Measurements from ENCODE around the gene CEP192.

- TF ChIP-seq CTCF (IDR thresholded peaks at IDR 0.05; ENCODE audit: insufficient read depth, low read length) (no peak), POLR2AphosphoS5 (IDR thresholded peaks at IDR 0.05; ENCODE audit: low read depth) (no peak), REST (IDR thresholded peaks at IDR 0.05; ENCODE audit: insufficient replicate concordance, low read depth) (no peak), GABPA (IDR thresholded peaks at IDR 0.05; ENCODE audit: low read depth) (no peak), SPI1 (IDR thresholded peaks at IDR 0.05; ENCODE audit: borderline replicate concordance, low read depth) (no peak)
These were observed 182.5 kb downstream of the CEP192 start for GRCh38 chr18:13173578-13174145.

Measured in HL-60 (cell line).